Measurements from ENCODE around the gene RGL4.

Gene RGL4

DNA sequence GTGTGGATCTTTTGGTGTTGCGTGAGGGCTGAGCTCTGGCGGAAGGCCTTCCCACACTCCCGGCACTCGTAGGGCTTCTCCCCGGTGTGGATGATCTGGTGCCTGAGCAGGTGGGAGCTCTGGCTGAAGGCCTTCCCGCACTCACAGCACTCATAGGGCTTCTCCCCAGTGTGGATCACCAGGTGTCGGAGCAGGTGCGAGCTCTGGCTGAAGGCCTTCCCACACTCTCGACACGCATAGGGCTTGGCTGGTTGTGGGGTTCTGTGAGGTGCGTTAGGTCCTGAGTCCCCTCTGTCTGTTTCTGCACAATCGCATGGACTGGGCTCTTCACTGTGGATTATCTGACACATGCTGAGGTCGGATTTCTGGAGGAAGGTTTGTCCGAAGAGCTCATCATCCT lies 53.7 kb downstream of the RGL4 start:
- no peak for DNase-seq

DNA sequence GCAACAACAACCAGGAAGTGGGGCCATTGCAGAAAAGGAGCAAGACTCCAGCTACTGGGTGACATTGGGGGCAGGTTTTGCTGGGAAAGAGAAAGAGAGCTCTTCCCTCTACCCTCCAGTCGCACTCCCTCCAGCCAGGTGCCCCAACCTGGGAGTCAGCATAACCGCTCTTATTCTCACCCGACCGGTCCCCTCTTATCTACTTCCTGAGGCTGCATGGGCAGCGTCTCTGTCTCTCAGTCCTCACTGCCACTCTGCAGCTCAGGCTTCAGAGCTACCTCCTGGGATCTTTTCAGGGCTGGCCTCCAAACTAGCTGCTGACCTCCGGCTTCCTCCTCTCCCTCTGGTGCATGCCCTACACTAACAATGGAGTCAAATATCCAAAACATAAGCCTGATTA lies 55.0 kb downstream of the RGL4 start:
- DNase-seq = no peak

Data from suppressor macrophage treated with lipopolysaccharide for 4 hours (primary cell).